Mammary epithelial cell (primary cell): ENCODE results near the gene LRCH1.

ENCODE experiments used
- EZH2 ChIP-seq: IDR thresholded peaks from 2 replicates; pipeline ENCODE4 v1.6.1; 2012; ENCODE audit warnings: low read length, inconsistent platforms, borderline replicate concordance
- TF ChIP-seq, protein P1 (sequence below), 2 donors: IDR thresholded peaks in 1 of 2; conservative IDR thresholded peaks in 1 of 2; 2 replicates each; pipeline ENCODE4 v1.5.1; 2011 to 2012; ENCODE audit warnings: inconsistent platforms in 2 of 2, low read length in 2 of 2, mild to moderate bottlenecking in 2 of 2, control low read depth in 1 of 2, low read depth in 1 of 2; ENCODE audit not compliant: insufficient read depth in 1 of 2; ENCODE audit errors: extremely low read depth in 1 of 2

DNA sequence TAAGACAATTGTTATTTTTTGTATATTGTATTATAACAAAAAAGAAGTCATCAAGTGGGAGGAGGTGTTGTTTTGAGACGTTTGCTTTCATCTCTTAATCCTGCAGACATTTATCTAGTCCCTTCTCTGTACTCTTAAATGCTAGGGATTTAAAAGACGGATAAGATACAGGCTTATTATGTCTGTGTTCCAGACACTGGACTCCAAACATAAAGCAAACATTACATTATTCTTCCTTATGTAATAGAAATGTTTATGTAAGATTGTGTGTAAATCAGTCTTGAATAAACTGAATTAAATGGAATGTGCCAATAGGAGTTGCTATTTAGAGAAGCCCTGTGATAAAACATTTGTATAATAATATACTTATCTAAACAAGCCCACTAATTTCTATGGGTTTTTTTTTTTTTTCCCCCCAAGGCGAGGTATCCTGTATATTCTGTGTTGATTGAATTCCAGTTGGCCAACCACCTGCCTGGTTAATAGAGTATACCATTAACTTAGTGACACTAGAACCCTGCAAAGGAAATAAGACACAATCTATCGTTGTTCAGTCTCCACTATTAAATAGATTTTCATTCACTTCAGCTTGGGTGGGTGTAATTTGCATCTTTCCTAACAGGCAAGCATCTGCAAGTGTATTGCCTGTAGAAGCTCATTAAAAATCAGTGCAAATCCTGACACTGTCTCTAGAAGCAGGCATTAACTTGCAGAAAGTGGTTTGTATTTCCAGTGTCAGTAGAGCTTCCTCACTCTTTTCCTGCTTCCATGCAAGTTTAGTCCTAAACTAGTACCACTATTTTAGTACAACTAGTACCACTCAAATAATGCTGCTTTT, 69.0 kb downstream of the LRCH1 start:
- TF ChIP-seq, protein P1, sequence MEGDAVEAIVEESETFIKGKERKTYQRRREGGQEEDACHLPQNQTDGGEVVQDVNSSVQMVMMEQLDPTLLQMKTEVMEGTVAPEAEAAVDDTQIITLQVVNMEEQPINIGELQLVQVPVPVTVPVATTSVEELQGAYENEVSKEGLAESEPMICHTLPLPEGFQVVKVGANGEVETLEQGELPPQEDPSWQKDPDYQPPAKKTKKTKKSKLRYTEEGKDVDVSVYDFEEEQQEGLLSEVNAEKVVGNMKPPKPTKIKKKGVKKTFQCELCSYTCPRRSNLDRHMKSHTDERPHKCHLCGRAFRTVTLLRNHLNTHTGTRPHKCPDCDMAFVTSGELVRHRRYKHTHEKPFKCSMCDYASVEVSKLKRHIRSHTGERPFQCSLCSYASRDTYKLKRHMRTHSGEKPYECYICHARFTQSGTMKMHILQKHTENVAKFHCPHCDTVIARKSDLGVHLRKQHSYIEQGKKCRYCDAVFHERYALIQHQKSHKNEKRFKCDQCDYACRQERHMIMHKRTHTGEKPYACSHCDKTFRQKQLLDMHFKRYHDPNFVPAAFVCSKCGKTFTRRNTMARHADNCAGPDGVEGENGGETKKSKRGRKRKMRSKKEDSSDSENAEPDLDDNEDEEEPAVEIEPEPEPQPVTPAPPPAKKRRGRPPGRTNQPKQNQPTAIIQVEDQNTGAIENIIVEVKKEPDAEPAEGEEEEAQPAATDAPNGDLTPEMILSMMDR (conservative IDR thresholded peaks at IDR 0.05 in 1 of 2, IDR thresholded peaks at IDR 0.05 in 1 of 2; ENCODE audit: extremely low read depth in 1 of 2, insufficient read depth in 1 of 2, low read depth in 1 of 2, low read length in 2 of 2), result no peak
- TF ChIP-seq EZH2, result no peak
